Glutamatergic neuron (in vitro differentiated cells): ENCODE data around the gene LMX1B. TPM values are rescaled to one million over a fixed set of nuclear protein-coding genes. Genes with fewer than 3 reads are reported as not detected.
"Not testable (repeated sequence)": the region's sequence is repeated elsewhere in the genome, so short reads cannot be mapped to it uniquely, and the experiment has no call there.

ENCODE experiments used
- DNase-seq: peaks from one replicate; pipeline ENCODE4 v3.0.0; 2022
- H3K27ac Mint-ChIP-seq: one replicate; pipeline ENCODE4 v1.8.0; 2020; ENCODE audit warnings: mild to moderate bottlenecking, mixed read lengths, inconsistent platforms; ENCODE audit not compliant: unreplicated experiment
- H3K27me3 Mint-ChIP-seq: one replicate; pipeline ENCODE4 v1.8.0; 2020; ENCODE audit warnings: mild to moderate bottlenecking, moderate library complexity, mixed read lengths, inconsistent platforms; ENCODE audit not compliant: unreplicated experiment
- H3K36me3 Mint-ChIP-seq: one replicate; pipeline ENCODE4 v1.8.0; 2020; ENCODE audit warnings: mild to moderate bottlenecking, mixed read lengths, inconsistent platforms; ENCODE audit not compliant: unreplicated experiment
- H3K4me1 Mint-ChIP-seq: one replicate; pipeline ENCODE4 v1.8.0; 2020; ENCODE audit warnings: mild to moderate bottlenecking, low read depth, mixed read lengths, inconsistent platforms; ENCODE audit not compliant: unreplicated experiment
- H3K4me3 Mint-ChIP-seq: one replicate; pipeline ENCODE4 v1.8.0; 2020; ENCODE audit warnings: mild to moderate bottlenecking, mixed read lengths, inconsistent platforms; ENCODE audit not compliant: unreplicated experiment
- H3K9me3 Mint-ChIP-seq: one replicate; pipeline ENCODE4 v1.8.0; 2020; ENCODE audit warnings: mild to moderate bottlenecking, moderate library complexity, mixed read lengths, inconsistent platforms; ENCODE audit not compliant: unreplicated experiment
- CTCF ChIP-seq: fragments of 200-600 bp; sonication (generic); IDR thresholded peaks from one replicate; pipeline ENCODE4 v1.5.0; 2021; ENCODE audit not compliant: partially characterized antibody, unreplicated experiment
- total RNA-seq: library from RNA; stranded (reverse); fragmentation: NEBNext Ultra II Directional; extraction: Animal tissue kit (Norgen Biotek cat#: 25700); gene quantifications from one replicate; pipeline ENCODE4 v1.2.1, GENCODE V29; 2021; ENCODE audit not compliant: unreplicated experiment

The LMX1B gene
- total RNA-seq, 1 donor from 2014 or later = 0.27 TPM

DNA sequence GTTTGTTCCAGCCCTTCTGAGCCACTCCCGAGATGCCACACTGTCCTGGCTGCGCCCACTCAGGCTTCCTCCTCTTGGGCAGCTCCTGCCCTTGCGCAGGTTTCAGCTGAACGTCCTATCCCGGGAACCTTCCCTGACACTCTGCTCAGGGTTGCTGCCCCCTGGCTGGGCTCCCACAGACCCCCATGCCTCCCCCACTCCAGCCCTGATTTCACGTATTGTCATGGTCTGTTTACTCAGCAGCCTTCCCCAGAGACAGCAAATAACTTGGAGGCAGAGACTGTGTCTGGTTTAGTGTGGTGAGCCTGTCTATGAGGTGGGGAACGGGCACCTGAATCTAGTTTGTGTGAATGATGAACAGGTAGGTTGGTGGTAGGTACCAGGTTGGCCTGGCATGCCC lies 40.4 kb downstream of the LMX1B start:
- Mint-ChIP-seq H3K27me3 (peaks cover 9% of the 10 kb centered on the region), H3K9me3 (peaks cover 5% of the 10 kb centered on the region), H3K36me3 (no peaks in the 10 kb centered on the region), H3K27ac (no peak overlapping the region), H3K4me3 (no peak overlapping the region), H3K4me1 (peaks cover 10% of the 10 kb centered on the region)
- DNase-seq = no peak
- TF ChIP-seq CTCF = no peak

DNA sequence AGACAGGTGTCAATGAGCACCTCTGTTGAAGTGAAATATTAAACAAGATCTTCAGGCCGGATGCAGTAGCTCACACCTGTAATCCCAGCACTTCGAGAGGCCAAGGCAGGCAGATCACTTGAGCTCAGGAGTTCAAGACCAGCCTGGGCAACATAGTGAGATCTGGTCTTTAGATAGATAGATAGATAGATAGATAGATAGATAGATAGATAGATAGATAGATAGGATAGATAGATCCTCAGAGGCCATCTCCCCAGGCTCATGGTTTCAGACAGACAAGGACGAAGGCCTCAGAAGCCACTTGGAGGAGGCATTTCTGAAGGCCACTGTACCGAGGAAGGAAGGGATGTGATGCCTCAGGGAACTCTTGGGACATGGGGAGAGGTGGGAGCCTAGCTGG lies 42.5 kb downstream of the LMX1B start:
- DNase-seq, H3K27me3 Mint-ChIP-seq, H3K36me3 Mint-ChIP-seq, H3K4me3 Mint-ChIP-seq, H3K9me3 Mint-ChIP-seq, H3K27ac Mint-ChIP-seq: not testable (repeated sequence)
- peaks cover 14% of the 10 kb centered on the region for H3K4me1 Mint-ChIP-seq

- Mint-ChIP-seq H3K4me1 (peaks cover 13% of the 10 kb centered on the region), H3K27ac (no peak overlapping the region), H3K4me3 (no peak overlapping the region), H3K9me3 (peaks cover 5% of the 10 kb centered on the region), H3K27me3 (peaks cover 9% of the 10 kb centered on the region), H3K36me3 (no peaks in the 10 kb centered on the region)
- no peak for TF ChIP-seq CTCF
- no peak for DNase-seq
Observed at GRCh38 chr9:126658201-126658825, 44.6 kb downstream of the LMX1B start.

DNA sequence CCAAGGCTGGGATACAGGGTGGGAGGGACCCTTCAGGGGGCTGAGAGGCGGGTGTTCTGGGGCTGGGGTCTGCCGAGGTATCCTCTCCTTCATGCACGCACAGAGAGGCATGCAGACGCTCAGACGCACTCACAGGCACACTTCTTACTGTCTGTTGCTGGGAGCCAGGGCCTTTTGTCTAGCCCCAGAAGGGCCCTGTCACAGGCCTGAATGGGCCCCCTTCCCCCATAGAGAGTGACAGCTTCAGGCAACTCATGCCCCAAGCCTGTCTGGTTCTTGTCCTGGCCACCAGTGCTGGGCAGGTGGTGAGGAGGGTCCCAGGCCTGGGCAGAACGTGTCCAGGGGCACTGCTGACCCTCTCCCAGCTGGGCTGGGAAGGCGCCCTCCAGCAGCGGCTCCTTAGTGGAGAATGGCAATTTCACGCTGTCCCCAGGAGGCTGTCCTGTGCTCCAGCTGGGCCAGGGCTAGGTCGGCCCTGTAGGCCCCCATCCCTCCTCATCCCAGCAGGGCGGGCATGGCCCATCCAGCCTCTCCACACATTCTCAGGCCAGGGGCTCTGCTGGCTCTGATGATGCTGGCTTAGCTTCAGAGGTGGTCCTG lies 45.3 kb downstream of the LMX1B start:
- no peak for TF ChIP-seq CTCF
- no peak overlapping the region for H3K27ac Mint-ChIP-seq
- peaks cover 9% of the 10 kb centered on the region for H3K27me3 Mint-ChIP-seq
- H3K4me1 Mint-ChIP-seq = peaks cover 13% of the 10 kb centered on the region
- H3K9me3 Mint-ChIP-seq = peaks cover 5% of the 10 kb centered on the region
- DNase-seq = no peak
- H3K4me3 Mint-ChIP-seq = no peak overlapping the region
- no peaks in the 10 kb centered on the region for H3K36me3 Mint-ChIP-seq

DNA sequence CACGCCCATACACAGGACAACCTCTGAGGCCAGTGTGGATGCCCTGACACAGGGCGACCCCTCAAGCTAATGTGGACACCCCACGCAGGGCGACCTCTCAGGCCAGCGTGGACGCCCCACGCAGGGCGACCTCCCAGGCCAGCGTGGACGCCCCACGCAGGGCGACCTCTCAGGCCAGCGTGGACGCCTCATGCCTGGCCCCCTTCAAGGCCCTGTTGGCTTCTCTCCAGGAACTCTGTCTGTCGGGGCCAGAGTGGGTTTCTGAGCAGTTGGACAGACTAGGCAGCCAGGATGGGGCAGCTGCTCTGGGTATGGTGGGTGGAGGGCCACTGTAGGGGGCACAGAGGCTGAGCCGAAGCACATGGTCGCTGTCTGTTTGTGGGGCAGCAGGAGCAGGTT lies 47.4 kb downstream of the LMX1B start:
- Mint-ChIP-seq H3K36me3 (no peaks in the 10 kb centered on the region), H3K4me3 (no peak overlapping the region), H3K4me1 (peaks cover 14% of the 10 kb centered on the region), H3K27ac (no peak overlapping the region), H3K27me3 (peaks cover 4% of the 10 kb centered on the region), H3K9me3 (peaks cover 5% of the 10 kb centered on the region)
- DNase-seq = no peak
- no peak for TF ChIP-seq CTCF
